Kidney epithelial cell (primary cell): ENCODE results near the gene PRDM11. TPM values are rescaled to one million over a fixed set of nuclear protein-coding genes. Genes with fewer than 3 reads are reported as not detected.

Experiments used
- DNase-seq: peaks from one replicate; pipeline ENCODE4 v3.0.0-alpha.2; 2010; ENCODE audit warnings: low read depth
- H3K27me3 ChIP-seq: 2 replicates; pipeline ENCODE4 v1.6.0; 2011; ENCODE audit warnings: low read length; ENCODE audit not compliant: control insufficient read depth, insufficient read depth
- H3K36me3 ChIP-seq: 2 replicates; pipeline ENCODE4 v1.5.1; 2011; ENCODE audit warnings: low read length; ENCODE audit not compliant: control insufficient read depth, insufficient read depth
- H3K4me3 ChIP-seq: 2 replicates; pipeline ENCODE4 v1.5.1; 2011; ENCODE audit warnings: low read depth, mild to moderate bottlenecking, control low read depth, low read length
- total RNA-seq: library from RNA; depleted of rRNA; stranded (reverse); fragments of >200 nt; gene quantifications from 2 replicates; pipeline ENCODE4 v1.2.3, GENCODE V29; 2015
- TF ChIP-seq, protein P1 (sequence below): IDR thresholded peaks from 2 replicates; pipeline ENCODE4 v1.5.1; 2011; ENCODE audit warnings: mild to moderate bottlenecking, moderate library complexity, low read length, control low read depth, inconsistent platforms; ENCODE audit not compliant: insufficient read depth, poor library complexity, severe bottlenecking

Gene PRDM11
- total RNA-seq, 1 donor from 2014 or later = 6.6 TPM

DNA sequence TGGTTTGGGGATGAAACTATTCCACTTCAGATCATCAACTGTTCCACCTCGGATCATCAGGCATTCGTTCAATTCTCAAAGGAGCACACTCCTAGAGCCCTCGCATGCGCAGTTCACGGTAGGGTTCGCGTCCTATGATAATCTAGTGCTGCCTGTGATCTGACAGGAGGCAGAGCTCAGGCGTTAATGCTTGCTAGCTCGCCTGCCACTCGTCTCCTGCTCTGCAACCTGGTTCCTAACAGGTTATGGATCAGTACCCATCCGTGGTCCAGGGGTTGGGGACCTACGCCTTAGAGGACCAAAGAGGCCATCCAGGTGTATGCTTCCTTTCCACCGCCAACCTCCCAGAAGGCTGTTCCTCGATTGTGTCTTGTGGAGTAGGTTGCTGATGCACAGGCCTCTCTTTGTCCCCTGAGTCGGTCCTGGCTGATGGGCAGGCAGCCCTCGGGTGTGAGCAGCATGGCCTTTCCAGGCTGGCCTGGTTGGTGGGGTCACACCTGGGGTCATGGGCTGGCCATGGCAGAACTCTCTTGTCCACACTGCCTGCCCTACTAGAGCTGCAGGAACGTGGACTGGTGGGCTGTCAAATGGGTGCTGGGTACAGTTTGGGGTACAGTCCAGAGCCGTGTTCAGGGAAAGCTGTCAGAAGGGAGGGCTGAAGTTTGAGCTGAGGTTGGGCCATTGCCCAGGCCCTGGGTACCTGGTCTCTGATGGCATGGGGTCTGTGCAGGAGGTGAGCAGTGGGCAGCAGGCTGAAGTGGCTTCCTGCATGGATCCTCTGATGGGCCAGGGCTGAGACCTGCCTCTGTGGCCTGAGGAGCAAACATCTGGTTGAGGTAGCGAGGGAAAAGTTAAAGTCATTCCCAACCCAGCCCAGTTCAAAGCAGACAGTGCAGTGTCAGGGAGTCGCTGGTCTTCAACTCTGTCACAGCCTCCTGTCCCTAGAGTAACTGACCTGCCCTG is 11.1 kb downstream of the PRDM11 start:
- DNase-seq = no peak
- H3K36me3 ChIP-seq = no peaks in the 10 kb centered on the region
- no peak overlapping the region for H3K4me3 ChIP-seq
- no peaks in the 10 kb centered on the region for H3K27me3 ChIP-seq
- TF ChIP-seq, protein P1, sequence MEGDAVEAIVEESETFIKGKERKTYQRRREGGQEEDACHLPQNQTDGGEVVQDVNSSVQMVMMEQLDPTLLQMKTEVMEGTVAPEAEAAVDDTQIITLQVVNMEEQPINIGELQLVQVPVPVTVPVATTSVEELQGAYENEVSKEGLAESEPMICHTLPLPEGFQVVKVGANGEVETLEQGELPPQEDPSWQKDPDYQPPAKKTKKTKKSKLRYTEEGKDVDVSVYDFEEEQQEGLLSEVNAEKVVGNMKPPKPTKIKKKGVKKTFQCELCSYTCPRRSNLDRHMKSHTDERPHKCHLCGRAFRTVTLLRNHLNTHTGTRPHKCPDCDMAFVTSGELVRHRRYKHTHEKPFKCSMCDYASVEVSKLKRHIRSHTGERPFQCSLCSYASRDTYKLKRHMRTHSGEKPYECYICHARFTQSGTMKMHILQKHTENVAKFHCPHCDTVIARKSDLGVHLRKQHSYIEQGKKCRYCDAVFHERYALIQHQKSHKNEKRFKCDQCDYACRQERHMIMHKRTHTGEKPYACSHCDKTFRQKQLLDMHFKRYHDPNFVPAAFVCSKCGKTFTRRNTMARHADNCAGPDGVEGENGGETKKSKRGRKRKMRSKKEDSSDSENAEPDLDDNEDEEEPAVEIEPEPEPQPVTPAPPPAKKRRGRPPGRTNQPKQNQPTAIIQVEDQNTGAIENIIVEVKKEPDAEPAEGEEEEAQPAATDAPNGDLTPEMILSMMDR = no peak

DNA sequence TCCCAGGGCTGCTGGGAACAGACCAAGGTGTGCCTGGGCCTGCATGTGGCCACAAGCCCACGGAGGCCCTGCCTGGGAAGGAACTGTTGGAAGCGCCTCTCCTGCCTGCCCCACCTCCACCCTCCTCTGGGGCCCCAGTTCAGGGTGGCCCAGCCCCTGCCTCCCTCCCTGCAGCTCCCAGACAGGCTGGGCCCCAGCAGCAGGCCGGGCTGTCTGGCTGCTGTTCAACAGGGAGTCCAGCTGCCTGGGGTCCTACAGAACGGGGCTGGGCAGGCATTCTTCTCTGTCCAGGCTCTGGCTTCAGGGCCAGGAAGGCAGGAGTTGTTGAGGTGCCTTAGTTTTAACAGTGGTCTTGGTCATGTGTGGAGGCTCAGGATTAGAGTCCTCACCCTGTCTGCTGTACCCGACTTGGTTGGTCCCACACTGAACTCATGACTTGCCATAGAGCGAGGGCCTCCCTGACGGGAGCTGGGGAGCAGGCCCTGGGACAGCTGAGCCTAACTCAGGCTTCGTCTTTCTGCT is 11.8 kb downstream of the PRDM11 start:
- TF ChIP-seq, protein P1 = no peak
- H3K4me3 ChIP-seq = no peak overlapping the region
- no peak for DNase-seq
- H3K36me3 ChIP-seq = no peaks in the 10 kb centered on the region
- no peaks in the 10 kb centered on the region for H3K27me3 ChIP-seq

DNA sequence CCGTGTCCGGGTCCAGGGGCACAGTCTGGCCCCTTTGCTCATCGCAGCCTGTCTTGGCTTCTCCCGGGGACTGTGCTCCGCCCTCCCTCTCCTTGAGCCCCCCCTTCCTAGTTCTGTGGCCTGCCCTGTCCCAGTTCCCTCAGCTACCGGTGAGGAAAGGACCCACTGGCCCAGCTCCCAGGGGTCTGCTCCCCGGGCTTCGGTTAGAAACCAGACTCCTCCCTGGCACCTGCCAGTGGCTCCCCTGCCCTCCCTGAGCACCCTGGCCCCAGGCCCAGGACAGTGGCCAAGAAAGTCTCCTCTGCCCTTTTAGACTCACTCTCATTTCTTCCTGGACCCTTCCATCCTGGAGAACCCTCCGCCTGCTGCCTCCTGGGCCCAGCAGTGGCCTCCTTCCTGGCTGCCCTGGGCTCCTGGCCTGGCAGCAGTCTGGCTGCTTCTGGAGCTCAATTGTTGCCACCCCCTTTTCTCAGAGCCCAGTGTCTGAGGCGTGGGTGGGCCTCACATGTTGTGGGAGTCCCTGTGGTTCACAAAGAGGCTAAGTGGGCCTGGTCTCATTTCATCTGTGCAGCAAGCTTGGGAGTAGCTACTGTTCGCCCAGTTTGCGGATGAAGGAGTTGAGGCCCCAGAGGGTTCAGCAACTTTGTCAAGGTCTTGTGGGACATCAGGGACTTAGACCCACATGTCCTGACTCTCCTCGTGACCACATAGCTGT is 12.6 kb downstream of the PRDM11 start:
- H3K4me3 ChIP-seq = no peak overlapping the region
- H3K27me3 ChIP-seq = no peaks in the 10 kb centered on the region
- TF ChIP-seq, protein P1 = no peak
- H3K36me3 ChIP-seq = no peaks in the 10 kb centered on the region
- no peak for DNase-seq

DNA sequence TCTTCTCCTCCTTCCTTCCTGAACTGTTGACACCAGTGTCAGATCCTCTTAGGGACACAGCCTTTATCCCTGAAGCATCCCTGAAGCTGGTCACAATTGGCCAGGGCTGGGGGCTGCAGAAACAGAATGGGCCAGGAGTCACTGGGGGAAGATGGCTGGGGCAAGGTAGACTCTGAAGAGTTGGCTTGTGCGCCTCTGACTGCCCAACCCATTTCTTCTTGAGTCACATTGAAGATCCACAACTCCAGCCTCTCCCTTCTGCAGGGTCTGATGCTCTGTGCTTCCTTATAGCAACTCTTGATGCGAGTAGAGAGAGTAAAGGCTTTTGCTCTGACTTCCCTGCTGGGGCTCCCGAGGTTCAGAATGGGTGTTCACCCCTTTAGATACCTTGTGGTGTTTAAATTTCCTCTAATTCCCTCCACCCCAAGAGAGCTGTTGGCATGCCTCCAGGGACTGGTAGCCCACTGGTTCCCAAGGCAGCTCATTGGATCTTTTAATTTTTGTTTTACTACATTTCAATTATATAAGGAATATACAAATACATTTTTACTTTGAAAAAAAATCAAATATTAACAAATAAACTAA is 13.4 kb downstream of the PRDM11 start:
- Histone ChIP-seq H3K27me3 (no peaks in the 10 kb centered on the region), H3K36me3 (no peaks in the 10 kb centered on the region), H3K4me3 (no peak overlapping the region)
- TF ChIP-seq, protein P1 = no peak
- no peak for DNase-seq

DNA sequence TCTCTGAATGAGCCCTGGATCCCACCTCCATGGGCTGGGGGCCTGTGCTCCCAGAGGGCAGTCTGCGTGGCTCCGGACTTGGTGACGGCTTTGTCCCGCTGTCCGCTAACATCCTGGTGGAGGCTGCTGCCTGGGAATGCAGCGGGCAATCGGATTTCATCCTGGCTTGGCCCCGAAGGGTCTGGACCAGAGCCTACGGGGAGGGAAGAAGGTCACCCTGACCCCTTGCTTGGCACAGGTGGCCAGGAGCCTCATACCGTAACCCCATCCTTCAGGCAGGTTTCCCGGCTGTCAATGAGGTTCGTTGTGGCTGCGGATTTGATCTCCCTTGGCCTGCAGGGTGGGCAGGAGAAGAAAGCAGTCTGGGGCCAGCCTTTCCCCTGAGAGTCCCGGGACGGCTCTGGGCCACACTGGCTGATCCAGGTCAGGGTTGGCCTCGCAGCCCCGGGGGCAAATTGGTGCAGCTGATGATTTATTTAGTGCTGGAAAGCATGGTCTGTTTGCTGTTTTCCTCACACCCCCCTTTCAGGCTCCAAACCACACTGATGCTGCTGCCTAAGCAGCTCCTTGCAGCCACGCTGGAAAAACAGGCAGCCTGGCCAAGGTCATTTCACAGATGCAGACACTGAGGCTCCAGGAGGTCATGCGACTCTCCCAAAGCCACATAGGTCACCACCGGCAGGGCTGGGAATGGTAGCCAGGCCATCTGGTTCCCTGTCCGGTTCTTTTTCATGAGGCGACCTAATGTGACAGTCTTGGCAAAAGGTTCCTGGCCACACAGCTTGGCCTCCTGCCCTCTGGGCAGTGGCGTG is 15.0 kb downstream of the PRDM11 start:
- TF ChIP-seq, protein P1 = no peak
- Histone ChIP-seq H3K36me3 (no peaks in the 10 kb centered on the region), H3K4me3 (no peak overlapping the region), H3K27me3 (no peaks in the 10 kb centered on the region)
- no peak for DNase-seq
